GM12878 (cell line): Measurements from ENCODE around the gene SARS1. TPM values are rescaled to one million over a fixed set of nuclear protein-coding genes. Genes with fewer than 3 reads are reported as not detected.

Source experiments
- ATAC-seq: fragments of 200-7000 bp; cut with Tn5 transposase; 3 replicates; pipeline ENCODE4 v1.9.1; 2020; ENCODE audit warnings: mild to moderate bottlenecking, moderate library complexity
- BruUV-seq: library from RNA; stranded (reverse); fragments of 400-500 nt; replicated peaks from 2 replicates; lab custom pipeline; 2021; lab: Mats Ljungman, UMichigan
- CTCF ChIA-PET: fragments of 300-600 bp; sonication (Branson Sonifier 250); formaldehyde crosslinking; extraction: SDS; loops from one replicate; lab custom pipeline; 2021; ENCODE audit warnings: inconsistent platforms; lab: Yijun Ruan, JAX
- POLR2A ChIA-PET: fragments of 350-600 bp; formaldehyde crosslinking; extraction: SDS; loops from one replicate; lab custom pipeline; 2021; ENCODE audit warnings: inconsistent platforms; lab: Charles Lee
- RAD21 ChIA-PET: fragments of 300-600 bp; sonication (Branson Sonifier 250); formaldehyde crosslinking; loops from one replicate; lab custom pipeline; 2023; ENCODE audit warnings: antibody characterized with exemption; ENCODE audit not compliant: unreplicated experiment; lab: Charles Lee
- SMC1A ChIA-PET: fragments of 300-600 bp; sonication (Branson Sonifier 250); formaldehyde crosslinking; loops from one replicate; lab custom pipeline; 2023; ENCODE audit not compliant: unreplicated experiment, uncharacterized antibody; lab: Charles Lee
- DNase-seq: peaks from one replicate; pipeline ENCODE4 v3.0.0-alpha.2; 2011; ENCODE audit warnings: low read depth, low spot score
- FAIRE-seq: peaks from 3 replicates; lab custom pipeline; 2011; peaks lifted over from hg19 to GRCh38; lab: Jason Lieb, UNC
- H2AFZ ChIP-seq: 2 replicates; pipeline ENCODE4 v1.6.0; 2011; ENCODE audit warnings: low read depth, low read length, control low read depth; ENCODE audit not compliant: control insufficient read depth
- H3K27ac ChIP-seq: 2 replicates; pipeline ENCODE4 v1.5.1; 2011; ENCODE audit warnings: control low read depth; ENCODE audit not compliant: control insufficient read depth, insufficient read depth
- H3K27me3 ChIP-seq, 2 experiments: replicated peaks in 1 of 2; 2 replicates each; pipeline versions ENCODE4 v1.6.0 to v1.6.1; 2011; ENCODE audit warnings: low read length in 1 of 2; ENCODE audit not compliant: control insufficient read depth in 2 of 2, insufficient read depth in 2 of 2
- H3K36me3 ChIP-seq, 2 experiments: 2 replicates each; pipeline ENCODE4 v1.5.1; 2011; ENCODE audit warnings: low read length in 1 of 2; ENCODE audit not compliant: control insufficient read depth in 2 of 2, insufficient read depth in 2 of 2
- H3K4me1 ChIP-seq: 2 replicates; pipeline ENCODE4 v1.6.1; 2011; ENCODE audit warnings: mild to moderate bottlenecking, low read length, moderate library complexity, mixed read lengths; ENCODE audit not compliant: control insufficient read depth, insufficient read depth
- H3K4me2 ChIP-seq: 2 replicates; pipeline ENCODE4 v1.6.0; 2011; ENCODE audit warnings: control low read depth; ENCODE audit not compliant: control insufficient read depth, insufficient read depth
- H3K4me3 ChIP-seq: fragments of 200-600 bp; sonication (generic); 2 replicates; pipeline ENCODE4 v1.5.1; 2016
- H3K79me2 ChIP-seq: 2 replicates; pipeline ENCODE4 v1.6.0; 2011; ENCODE audit warnings: low read length; ENCODE audit not compliant: control insufficient read depth, insufficient read depth
- H3K9ac ChIP-seq: 2 replicates; pipeline ENCODE4 v1.8.0; 2011; ENCODE audit warnings: low read length, control low read depth, mixed read lengths; ENCODE audit not compliant: control insufficient read depth, insufficient read depth
- H3K9me3 ChIP-seq: replicated peaks from 3 replicates; pipeline ENCODE4 v1.5.1; 2011; ENCODE audit warnings: mild to moderate bottlenecking, low read length; ENCODE audit not compliant: control insufficient read depth, insufficient read depth
- H4K20me1 ChIP-seq: 2 replicates; pipeline ENCODE4 v1.6.0; 2011; ENCODE audit not compliant: control insufficient read depth, insufficient read depth
- CREM ChIP-seq: IDR thresholded peaks from 2 replicates; pipeline ENCODE4 v1.6.1; 2014; ENCODE audit warnings: antibody characterized with exemption, low read depth
- EP300 ChIP-seq, 2 experiments: fragments of 150-350 bp in 1 of 2; IDR thresholded peaks; 2 replicates each; pipeline ENCODE4 v1.6.1; 2011 to 2012; ENCODE audit warnings: low read depth in 2 of 2, low read length in 2 of 2, borderline replicate concordance in 1 of 2, improper control_type of control experiment in 1 of 2, inconsistent platforms in 1 of 2; ENCODE audit not compliant: control insufficient read depth in 1 of 2
- FOXM1 ChIP-seq: IDR thresholded peaks from 2 replicates; pipeline ENCODE4 v1.6.1; 2012; ENCODE audit warnings: low read depth, mild to moderate bottlenecking, inconsistent platforms, low read length, moderate library complexity
- GABPA ChIP-seq: IDR thresholded peaks from 2 replicates; pipeline ENCODE4 v1.6.1; 2014; ENCODE audit warnings: antibody characterized with exemption, low read depth, mild to moderate bottlenecking, inconsistent platforms
- HDGF ChIP-seq: fragments of 450-650 bp; IDR thresholded peaks from 2 replicates; pipeline ENCODE4 v1.6.1; 2016; ENCODE audit warnings: antibody characterized with exemption
- RAD51 ChIP-seq: fragments of 450-650 bp; IDR thresholded peaks from 2 replicates; pipeline ENCODE4 v1.6.1; 2016; ENCODE audit warnings: moderate library complexity, mild to moderate bottlenecking, inconsistent platforms
- SUZ12 ChIP-seq: fragments of 200-600 bp; sonication (generic); IDR thresholded peaks from one replicate; pipeline ENCODE4 v1.6.1; 2018; ENCODE audit warnings: antibody characterized with exemption, mild to moderate bottlenecking; ENCODE audit not compliant: unreplicated experiment
- TCF12 ChIP-seq: IDR thresholded peaks from 2 replicates; pipeline ENCODE4 v1.6.1; 2011; ENCODE audit warnings: low read depth, mild to moderate bottlenecking, low read length
- USF2 ChIP-seq: IDR thresholded peaks from 2 replicates; pipeline ENCODE4 v1.6.1; 2011; ENCODE audit warnings: low read depth, low read length, improper control_type of control experiment, borderline replicate concordance
- YBX1 ChIP-seq: fragments of 450-650 bp; IDR thresholded peaks from 2 replicates; pipeline ENCODE4 v1.6.1; 2016; ENCODE audit warnings: antibody characterized with exemption
- ZNF207 ChIP-seq: fragments of 450-650 bp; IDR thresholded peaks from 2 replicates; pipeline ENCODE4 v1.6.1; 2014; ENCODE audit warnings: antibody characterized with exemption, mild to moderate bottlenecking, borderline replicate concordance
- ZNF274 ChIP-seq: IDR thresholded peaks from one replicate; pipeline ENCODE4 v1.8.0; 2011; ENCODE audit not compliant: insufficient read length, insufficient read depth
- WGBS: methylation state at CpG from one replicate; pipeline ENCODE4 v1.1.6; 2016; ENCODE audit warnings: low lambda C conversion rate; ENCODE audit not compliant: insufficient replicate concordance, insufficient coverage; ENCODE audit errors: missing lambda C conversion rate; 5-methylcytosine and 5-hydroxymethylcytosine counted together
- in situ Hi-C: fragments of 300-500 bp; cut with MboI; formaldehyde crosslinking; loops from 9 replicates; pipeline ENCODE4 v1.14.3; 2018; ENCODE audit warnings: mixed read lengths
- intact Hi-C: fragments of 100-400 bp; cut with micrococcal nuclease; formaldehyde crosslinking; loops from one replicate; pipeline ENCODE4 v1.14.2; 2022; ENCODE audit not compliant: unreplicated experiment
- polyA plus RNA-seq, 11 experiments: library from polyadenylated mRNA; depleted of rRNA in 4 of 11; unstranded in 6 of 11; stranded (reverse) in 5 of 11; fragments of >200 nt; fragmentation: Nextera tagmentation in 4 of 11; fragmentation: Illumina TruSeq in 1 of 11; extraction: Ambion mirVana in 4 of 11; extraction: Trizol in 1 of 11; gene quantifications; 1 replicate in 1 of 11; 2 replicates in 10 of 11; pipeline versions ENCODE4 v1.2.1 to v1.2.3, GENCODE V29; 2011 to 2016; ENCODE audit warnings: inconsistent platforms in 2 of 11, missing spikeins in 2 of 11, low read depth in 1 of 11
- total RNA-seq, 4 experiments: library from RNA; depleted of rRNA in 3 of 4; stranded (reverse); fragments of >200 nt in 3 of 4; fragmentation: Illumina TruSeq in 1 of 4; extraction: Trizol in 1 of 4; gene quantifications; 2 replicates each; pipeline versions ENCODE4 v1.2.1 to v1.2.3, GENCODE V29; 2013 to 2021

SARS1 gene
- total and polyA plus RNA-seq, 10 of the 15 experiments (the other 5 are each of a cell fraction or from before 2014, with no cell fraction given), result 103 to 202 (median 138) TPM

GRCh38 chr1:109188781-109189180 is 24.9 kb upstream of the SARS1 start:
- H4K20me1 ChIP-seq, result no peaks in the 10 kb centered on the region
- no peak overlapping the region for H2AFZ ChIP-seq
- CTCF ChIA-PET, result interaction anchor here (0.9 to 1.5 kb wide), 3 partner anchors 21 to 360 kb away, joined by 3 to 4 read pairs (median 3); a partner anchor contains a TSS
- DNase-seq (no peak), FAIRE-seq (no peak), ATAC-seq (no peak)
- no peak overlapping the region for H3K4me3 ChIP-seq
- no peak overlapping the region for H3K9ac ChIP-seq
- POLR2A ChIA-PET, result no interaction called here
- H3K27ac ChIP-seq, result no peak overlapping the region
- intact Hi-C loops, result loop anchor here (1.0 kb wide), 1 partner anchor 88 kb away; no protein-coding TSS in a partner anchor
- TF ChIP-seq GABPA (no peak), SUZ12 (no peak), ZNF207 (no peak), CREM (no peak), FOXM1 (no peak), YBX1 (no peak), RAD51 (no peak), HDGF (no peak), TCF12 (no peak), EP300 (IDR thresholded peaks at IDR 0.05; ENCODE audit: borderline replicate concordance in 1 of 2, control insufficient read depth in 1 of 2, low read depth in 2 of 2, low read length in 2 of 2) (no peak), USF2 (no peak), ZNF274 (no peak)
- no peaks in the 10 kb centered on the region for H3K79me2 ChIP-seq
- SMC1A ChIA-PET, result no interaction called here
- H3K27me3 ChIP-seq, result no peaks in the 10 kb centered on the region; a peak in 1 of 4 replicates
- in situ Hi-C loops, result no loop called here
- H3K9me3 ChIP-seq, result no peaks in the 10 kb centered on the region
- BruUV-seq, result no TSS peak
- no peaks in the 10 kb centered on the region for H3K36me3 ChIP-seq
- H3K4me2 ChIP-seq, result no peak overlapping the region
- no peaks in the 10 kb centered on the region; the same call in 1 of the 2 replicates for H3K4me1 ChIP-seq
- RAD21 ChIA-PET, result no interaction called here
- WGBS, result 56% methylated on average over 6 of the region's 6 CpGs
